Endothelial cell of umbilical vein (primary cell): ENCODE measurements around the gene PLA2G4B. TPM values are rescaled to one million over a fixed set of nuclear protein-coding genes. Genes with fewer than 3 reads are reported as not detected.

ENCODE experiments used
- BruUV-seq: library from RNA; stranded (reverse); fragments of 400-500 nt; replicated peaks from 2 replicates; lab custom pipeline; 2021; lab: Mats Ljungman, UMichigan
- CTCF ChIA-PET: fragments of 300-600, 350-600 bp; sonication (Branson Sonifier 250); formaldehyde crosslinking; loops from one replicate; lab custom pipeline; 2021; ENCODE audit warnings: antibody characterized with exemption, inconsistent platforms; lab: Charles Lee
- POLR2A ChIA-PET: fragments of 300-600, 350-600 bp; sonication (Branson Sonifier 250); formaldehyde crosslinking; loops from one replicate; lab custom pipeline; 2021; ENCODE audit warnings: antibody characterized with exemption, inconsistent platforms; lab: Charles Lee
- DNase-seq: peaks from one replicate; pipeline ENCODE4 v3.0.0-alpha.2; 2011; ENCODE audit warnings: low read depth, low spot score
- FAIRE-seq: peaks from 2 replicates; lab custom pipeline; 2011; peaks lifted over from hg19 to GRCh38; lab: Jason Lieb, UNC
- H2AFZ ChIP-seq: 2 replicates; pipeline ENCODE4 v1.6.0; 2012; ENCODE audit warnings: low read depth, low read length, control low read depth, inconsistent platforms
- H3K27ac ChIP-seq: 2 replicates; pipeline ENCODE4 v1.5.1; 2011; ENCODE audit warnings: low read depth, mild to moderate bottlenecking, control low read depth, low read length, moderate library complexity; ENCODE audit not compliant: insufficient read depth
- H3K27me3 ChIP-seq, 2 experiments: 2 replicates each; pipeline versions ENCODE4 v1.6.0 to v1.6.1; 2011; ENCODE audit warnings: low read length in 2 of 2, mixed read lengths in 1 of 2; ENCODE audit not compliant: control insufficient read depth in 2 of 2, insufficient read depth in 2 of 2
- H3K36me3 ChIP-seq, 2 experiments: 2 replicates in 1 of 2; 3 replicates in 1 of 2; pipeline ENCODE4 v1.5.1; 2011; ENCODE audit warnings: low read length in 2 of 2, mild to moderate bottlenecking in 1 of 2, moderate library complexity in 1 of 2; ENCODE audit not compliant: control insufficient read depth in 2 of 2, insufficient read depth in 2 of 2; ENCODE audit errors: extremely low read depth in 1 of 2
- H3K4me1 ChIP-seq: 3 replicates; pipeline ENCODE4 v1.5.1; 2011; ENCODE audit warnings: mild to moderate bottlenecking, low read length; ENCODE audit not compliant: control insufficient read depth, insufficient read depth; ENCODE audit errors: extremely low read depth
- H3K4me2 ChIP-seq: 2 replicates; pipeline ENCODE4 v1.6.1; 2011; ENCODE audit warnings: low read length, control low read depth, mixed read lengths; ENCODE audit not compliant: insufficient read depth
- H3K4me3 ChIP-seq, 3 experiments: fragments of 200-600 bp in 1 of 3; sonication (generic), shearing (Covaris generic) in 1 of 3; replicated peaks in 1 of 3; 2 replicates each; pipeline ENCODE4 v1.5.1; 2011 to 2016; ENCODE audit warnings: control low read depth in 3 of 3, low read length in 3 of 3, mild to moderate bottlenecking in 2 of 3, inconsistent platforms in 1 of 3, low read depth in 1 of 3, moderate library complexity in 1 of 3; ENCODE audit not compliant: insufficient read depth in 1 of 3
- H3K79me2 ChIP-seq: 2 replicates; pipeline ENCODE4 v1.6.0; 2012; ENCODE audit warnings: low read length, inconsistent platforms; ENCODE audit not compliant: control insufficient read depth, insufficient read depth
- H3K9ac ChIP-seq: replicated peaks from 2 replicates; pipeline ENCODE3; 2011; ENCODE audit warnings: low read length, control low read depth; ENCODE audit not compliant: insufficient read depth; ENCODE audit errors: extremely low read depth
- H3K9me1 ChIP-seq: replicated peaks from 3 replicates; pipeline ENCODE4 v1.6.0; 2011; ENCODE audit warnings: mild to moderate bottlenecking, low read length; ENCODE audit not compliant: control insufficient read depth, insufficient read depth; ENCODE audit errors: extremely low read depth
- H3K9me3 ChIP-seq: replicated peaks from 2 replicates; pipeline ENCODE4 v1.5.1; 2012; ENCODE audit warnings: low read length, inconsistent platforms; ENCODE audit not compliant: control insufficient read depth, insufficient read depth
- H4K20me1 ChIP-seq: replicated peaks from 2 replicates; pipeline ENCODE3; 2011; ENCODE audit warnings: mild to moderate bottlenecking, low read length; ENCODE audit not compliant: control insufficient read depth, insufficient read depth; ENCODE audit errors: extremely low read depth
- EZH2 ChIP-seq: IDR thresholded peaks from 2 replicates; pipeline ENCODE4 v1.6.1; 2012; ENCODE audit warnings: borderline replicate concordance, low read depth, mild to moderate bottlenecking, moderate library complexity, low read length, inconsistent platforms; ENCODE audit not compliant: severe bottlenecking
- FOS ChIP-seq: IDR thresholded peaks from 2 replicates; pipeline ENCODE4 v1.6.1; 2011; ENCODE audit warnings: mild to moderate bottlenecking, low read length, moderate library complexity, borderline replicate concordance; ENCODE audit not compliant: insufficient read depth
- GATA2 ChIP-seq: IDR thresholded peaks from 2 replicates; pipeline ENCODE4 v1.7.0; 2011; ENCODE audit warnings: low read depth, mild to moderate bottlenecking, moderate library complexity, mixed read lengths, low read length; ENCODE audit not compliant: insufficient read length, insufficient read depth
- JUN ChIP-seq: IDR thresholded peaks from 2 replicates; pipeline ENCODE4 v1.6.1; 2011; ENCODE audit warnings: borderline replicate concordance, low read depth; ENCODE audit not compliant: insufficient read length, insufficient read depth
- MYC ChIP-seq: IDR thresholded peaks from one replicate; pipeline ENCODE4 v1.6.1; 2011; ENCODE audit warnings: mild to moderate bottlenecking, low read depth, low read length
- POLR2A ChIP-seq: IDR thresholded peaks from 2 replicates; pipeline ENCODE4 v1.6.1; 2012; ENCODE audit warnings: low read depth, mild to moderate bottlenecking, control low read depth, low read length
- POLR2AphosphoS5 ChIP-seq: IDR thresholded peaks from 2 replicates; pipeline ENCODE4 v1.6.1; 2012; ENCODE audit warnings: low read depth, mild to moderate bottlenecking, control low read depth, low read length, moderate library complexity; ENCODE audit not compliant: insufficient read depth
- dilution Hi-C: fragments of 300-500 bp; cut with MboI; formaldehyde crosslinking; loops from one replicate; pipeline ENCODE4 v1.15.0; 2019; ENCODE audit warnings: low sequenced_read_pairs; ENCODE audit not compliant: extremely low pct_ligation_motif_present
- intact Hi-C: fragments of 100-400 bp; cut with micrococcal nuclease; formaldehyde crosslinking; loops from one replicate; pipeline ENCODE4 v1.10.0; 2022
- polyA plus RNA-seq, 4 experiments: library from polyadenylated mRNA; depleted of rRNA in 3 of 4; stranded (reverse) in 3 of 4; unstranded in 1 of 4; fragments of >200 nt; gene quantifications; 2 replicates each; pipeline versions ENCODE4 v1.2.1 to v1.2.3, GENCODE V29; 2011 to 2012; ENCODE audit warnings: missing spikeins in 1 of 4
- total RNA-seq: library from RNA; stranded (reverse); gene quantifications from 2 replicates; pipeline ENCODE4 v1.2.3, GENCODE V29; 2021
- TF ChIP-seq, protein P1 (sequence below): IDR thresholded peaks from 2 replicates; pipeline ENCODE4 v1.6.1; 2011; ENCODE audit not compliant: insufficient read depth, insufficient read length
- TF ChIP-seq, protein P2 (sequence below), 2 donors: IDR thresholded peaks; 1 replicate in 1 of 2; 2 replicates in 1 of 2; pipeline ENCODE4 v1.5.1; 2011; ENCODE audit warnings: low read length in 2 of 2, mild to moderate bottlenecking in 2 of 2, moderate library complexity in 2 of 2, control low read depth in 1 of 2, inconsistent platforms in 1 of 2, low read depth in 1 of 2; ENCODE audit not compliant: insufficient read depth in 1 of 2; ENCODE audit errors: extremely low read depth in 1 of 2

Gene PLA2G4B
- total and polyA plus RNA-seq, 2 donors (not counting 3 experiments of a cell fraction or from before 2014, with no cell fraction given): 4.0 to 7.9 TPM

DNA sequence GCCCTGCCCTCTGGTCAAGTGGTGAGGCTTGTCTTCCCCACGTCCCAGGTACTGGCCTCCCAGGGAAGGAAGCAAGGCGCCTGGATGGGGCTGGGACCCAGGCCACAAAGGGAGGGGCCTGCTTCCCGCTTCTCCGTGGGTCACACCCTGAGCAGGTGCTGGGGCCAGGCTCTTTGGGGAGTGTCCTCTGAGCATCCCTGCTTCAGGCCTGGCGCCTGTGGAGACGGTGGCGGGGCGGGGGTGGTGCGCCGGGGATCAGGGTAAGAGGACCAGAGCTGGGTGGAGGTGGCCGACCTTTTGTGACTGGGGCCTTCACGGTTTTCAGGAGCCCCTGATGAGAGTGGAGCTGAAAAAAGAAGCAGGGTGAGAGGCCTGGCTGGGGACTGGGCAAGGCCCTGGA, 3.6 kb downstream of the PLA2G4B start:
- FAIRE-seq: no peak
- Histone ChIP-seq H3K27ac (no peak overlapping the region), H3K9me1 (no peaks in the 10 kb centered on the region), H3K4me2 (no peak overlapping the region), H3K36me3 (peaks cover 4 to 11% of the 10 kb centered on the region in 2 experiments), H3K9me3 (no peaks in the 10 kb centered on the region), H3K9ac (no peak overlapping the region), H3K4me1 (no peaks in the 10 kb centered on the region), H2AFZ (no peak overlapping the region), H4K20me1 (no peaks in the 10 kb centered on the region), H3K27me3 (no peaks in the 10 kb centered on the region), H3K4me3 (no peak overlapping the region), H3K79me2 (no peaks in the 10 kb centered on the region)
- no TSS peak for BruUV-seq
- ChIA-PET POLR2A (no interaction called here), CTCF (interaction anchor here (1.2 kb wide), 1 partner anchor 62 kb away, joined by 4 read pairs; no protein-coding TSS in a partner anchor)
- DNase-seq: no peak
- TF ChIP-seq JUN (no peak), EZH2 (no peak)
- intact Hi-C loops: no loop called here
- dilution Hi-C loops: no loop called here

DNA sequence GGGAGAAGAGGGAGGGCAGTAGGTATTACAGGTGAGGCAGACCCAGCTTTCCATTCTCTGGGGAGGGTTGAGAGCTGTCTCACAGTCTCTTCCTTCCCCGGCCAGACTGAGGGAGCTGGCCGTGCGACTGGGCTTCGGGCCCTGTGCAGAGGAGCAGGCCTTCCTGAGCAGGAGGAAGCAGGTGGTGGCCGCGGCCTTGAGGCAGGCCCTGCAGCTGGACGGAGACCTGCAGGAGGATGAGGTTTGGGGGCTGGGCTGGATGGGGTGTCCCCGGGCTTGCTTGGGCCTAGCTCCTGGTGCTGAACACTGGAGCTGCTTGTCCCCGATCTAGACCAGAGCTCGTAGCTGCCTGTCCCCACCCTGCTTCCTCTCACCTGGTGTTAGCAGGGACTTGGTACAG, 4.9 kb downstream of the PLA2G4B start:
- intact Hi-C loops: no loop called here
- FAIRE-seq (no peak), DNase-seq (no peak)
- CTCF ChIA-PET: interaction anchor here (0.9 to 1.6 kb wide), 2 partner anchors 15 to 27 kb away, joined by 3 read pairs; no protein-coding TSS in a partner anchor
- H3K4me1 ChIP-seq: no peaks in the 10 kb centered on the region
- no peaks in the 10 kb centered on the region for H3K9me3 ChIP-seq
- no peak overlapping the region for H3K4me3 ChIP-seq
- no peak overlapping the region for H3K9ac ChIP-seq
- dilution Hi-C loops: no loop called here
- no peaks in the 10 kb centered on the region for H4K20me1 ChIP-seq
- no peak overlapping the region for H2AFZ ChIP-seq
- no peak overlapping the region for H3K4me2 ChIP-seq
- H3K27me3 ChIP-seq: no peaks in the 10 kb centered on the region
- H3K79me2 ChIP-seq: no peaks in the 10 kb centered on the region
- H3K27ac ChIP-seq: no peak overlapping the region
- peaks cover 4 to 21% of the 10 kb centered on the region in 2 experiments for H3K36me3 ChIP-seq
- POLR2A ChIA-PET: no interaction called here
- TF ChIP-seq GATA2 (no peak), POLR2A (no peak), JUN (no peak), EZH2 (no peak), FOS (no peak), POLR2AphosphoS5 (no peak), MYC (no peak)
- TF ChIP-seq, protein P1, sequence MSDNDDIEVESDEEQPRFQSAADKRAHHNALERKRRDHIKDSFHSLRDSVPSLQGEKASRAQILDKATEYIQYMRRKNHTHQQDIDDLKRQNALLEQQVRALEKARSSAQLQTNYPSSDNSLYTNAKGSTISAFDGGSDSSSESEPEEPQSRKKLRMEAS: no peak
- TF ChIP-seq, protein P2, sequence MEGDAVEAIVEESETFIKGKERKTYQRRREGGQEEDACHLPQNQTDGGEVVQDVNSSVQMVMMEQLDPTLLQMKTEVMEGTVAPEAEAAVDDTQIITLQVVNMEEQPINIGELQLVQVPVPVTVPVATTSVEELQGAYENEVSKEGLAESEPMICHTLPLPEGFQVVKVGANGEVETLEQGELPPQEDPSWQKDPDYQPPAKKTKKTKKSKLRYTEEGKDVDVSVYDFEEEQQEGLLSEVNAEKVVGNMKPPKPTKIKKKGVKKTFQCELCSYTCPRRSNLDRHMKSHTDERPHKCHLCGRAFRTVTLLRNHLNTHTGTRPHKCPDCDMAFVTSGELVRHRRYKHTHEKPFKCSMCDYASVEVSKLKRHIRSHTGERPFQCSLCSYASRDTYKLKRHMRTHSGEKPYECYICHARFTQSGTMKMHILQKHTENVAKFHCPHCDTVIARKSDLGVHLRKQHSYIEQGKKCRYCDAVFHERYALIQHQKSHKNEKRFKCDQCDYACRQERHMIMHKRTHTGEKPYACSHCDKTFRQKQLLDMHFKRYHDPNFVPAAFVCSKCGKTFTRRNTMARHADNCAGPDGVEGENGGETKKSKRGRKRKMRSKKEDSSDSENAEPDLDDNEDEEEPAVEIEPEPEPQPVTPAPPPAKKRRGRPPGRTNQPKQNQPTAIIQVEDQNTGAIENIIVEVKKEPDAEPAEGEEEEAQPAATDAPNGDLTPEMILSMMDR (IDR thresholded peaks at IDR 0.05; ENCODE audit: extremely low read depth in 1 of 2, insufficient read depth in 1 of 2, low read depth in 1 of 2, low read length in 2 of 2): no peak
- H3K9me1 ChIP-seq: no peaks in the 10 kb centered on the region
- BruUV-seq: no TSS peak
